ENCODE data around the gene SEC14L3. TPM values are rescaled to one million over a fixed set of nuclear protein-coding genes. Genes with fewer than 3 reads are reported as not detected.
"Not testable (repeated sequence)": the region's sequence is repeated elsewhere in the genome, so short reads cannot be mapped to it uniquely, and the experiment has no call there.

Gene SEC14L3
- total RNA-seq, 2 experiments from 2014 or later, result not detected

GRCh38 chr22:30470655-30471054, 1.2 kb downstream of the SEC14L3 start:
- TF ChIP-seq EZH2phosphoT487 (IDR thresholded peaks at IDR 0.05; ENCODE audit: borderline replicate concordance, low read depth, low read length) (no peak), CTCF (conservative IDR thresholded peaks at IDR 0.05; ENCODE audit: low read length) (no peak)
- Histone ChIP-seq H3K4me3 (ENCODE audit: low read depth, low read length, poor library complexity, severe bottlenecking) (no peak overlapping the region), H3K27ac (ENCODE audit: low read depth, low read length, poor library complexity, severe bottlenecking) (no peak overlapping the region), H3K4me2 (ENCODE audit: low read length) (no peak overlapping the region), H2AFZ (ENCODE audit: low read length) (no peak overlapping the region), H4K20me1 (ENCODE audit: insufficient read depth, low read length) (no peaks in the 10 kb centered on the region), H3K4me1 (ENCODE audit: insufficient read depth, low read length, poor library complexity, severe bottlenecking) (no peaks in the 10 kb centered on the region), H3K36me3 (ENCODE audit: insufficient read depth, low read length) (no peaks in the 10 kb centered on the region), H3K9me2 (ENCODE audit: insufficient read depth, low read length) (no peaks in the 10 kb centered on the region), H3K79me2 (ENCODE audit: insufficient read depth, low read depth, low read length) (no peaks in the 10 kb centered on the region), H3K9me3 (ENCODE audit: low read length) (no peaks in the 10 kb centered on the region)
- no TSS peak for BruUV-seq (replicated peaks)
- no peak for DNase-seq (ENCODE audit: low spot score)
- intact Hi-C loops (cut with micrococcal nuclease; ENCODE audit: unreplicated experiment), result no loop called here
- CTCF ChIA-PET (ENCODE audit: unreplicated experiment), result no interaction called here
- POLR2A ChIA-PET, result no interaction called here

DNA sequence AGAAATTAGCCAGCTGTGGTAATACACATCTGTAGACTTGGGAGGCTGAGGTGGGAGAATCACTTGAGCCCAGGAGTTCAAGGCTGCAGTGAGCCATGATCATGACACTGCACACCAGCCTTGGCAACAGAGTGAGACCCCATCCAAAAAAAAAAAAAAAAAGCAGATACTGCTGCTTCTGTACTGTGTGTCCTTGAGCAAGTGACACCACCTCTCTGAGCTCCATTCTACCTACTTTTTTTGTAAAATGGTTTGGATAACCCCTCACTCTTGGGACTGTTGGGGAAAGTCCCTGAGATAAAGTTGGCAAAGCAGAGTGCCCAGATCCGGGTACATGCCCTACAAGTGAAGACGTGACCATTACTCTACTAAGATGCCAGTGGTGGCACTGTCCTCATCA, 2.7 kb downstream of the SEC14L3 start:
- no peaks in the 10 kb centered on the region for H3K4me1 ChIP-seq (ENCODE audit: insufficient read depth, low read length, poor library complexity, severe bottlenecking)
- no peaks in the 10 kb centered on the region for H4K20me1 ChIP-seq (ENCODE audit: insufficient read depth, low read length)
- no peak overlapping the region for H3K27ac ChIP-seq (ENCODE audit: low read depth, low read length, poor library complexity, severe bottlenecking)
- H2AFZ ChIP-seq (ENCODE audit: low read length), result no peak overlapping the region
- H3K36me3 ChIP-seq (ENCODE audit: insufficient read depth, low read length), result no peaks in the 10 kb centered on the region
- H3K9me2 ChIP-seq (ENCODE audit: insufficient read depth, low read length), result no peaks in the 10 kb centered on the region
- TF ChIP-seq CTCF (conservative IDR thresholded peaks at IDR 0.05; ENCODE audit: low read length), result no peak
- no peak for TF ChIP-seq EZH2phosphoT487 (IDR thresholded peaks at IDR 0.05; ENCODE audit: borderline replicate concordance, low read depth, low read length)
- DNase-seq (ENCODE audit: low spot score), result no peak
- POLR2A ChIA-PET, result no interaction called here
- no peaks in the 10 kb centered on the region for H3K79me2 ChIP-seq (ENCODE audit: insufficient read depth, low read depth, low read length)
- no peak overlapping the region for H3K4me3 ChIP-seq (ENCODE audit: low read depth, low read length, poor library complexity, severe bottlenecking)
- intact Hi-C loops (cut with micrococcal nuclease; ENCODE audit: unreplicated experiment), result no loop called here
- BruUV-seq (replicated peaks), result no TSS peak
- no peaks in the 10 kb centered on the region for H3K9me3 ChIP-seq (ENCODE audit: low read length)
- H3K4me2 ChIP-seq (ENCODE audit: low read length), result no peak overlapping the region
- CTCF ChIA-PET (ENCODE audit: unreplicated experiment), result no interaction called here

GRCh38 chr22:30460555-30460954, 11.3 kb downstream of the SEC14L3 start:
- DNase-seq (ENCODE audit: low spot score); intact Hi-C loops (cut with micrococcal nuclease; ENCODE audit: unreplicated experiment); H3K9me2 ChIP-seq (ENCODE audit: insufficient read depth, low read length); H3K27ac ChIP-seq (ENCODE audit: low read depth, low read length, poor library complexity, severe bottlenecking); CTCF ChIA-PET (ENCODE audit: unreplicated experiment); H3K4me1 ChIP-seq (ENCODE audit: insufficient read depth, low read length, poor library complexity, severe bottlenecking); H3K36me3 ChIP-seq (ENCODE audit: insufficient read depth, low read length); BruUV-seq (replicated peaks); H4K20me1 ChIP-seq (ENCODE audit: insufficient read depth, low read length); H3K79me2 ChIP-seq (ENCODE audit: insufficient read depth, low read depth, low read length); H3K4me3 ChIP-seq (ENCODE audit: low read depth, low read length, poor library complexity, severe bottlenecking); H3K4me2 ChIP-seq (ENCODE audit: low read length); H2AFZ ChIP-seq (ENCODE audit: low read length); H3K9me3 ChIP-seq (ENCODE audit: low read length): not testable (repeated sequence)
- POLR2A ChIA-PET, result interaction anchor here (0.7 kb wide), 2 partner anchors 259 to 277 kb away, joined by 3 to 4 read pairs; no protein-coding TSS in a partner anchor

Measured in OCI-LY7 (cell line).